GM12872 (cell line): ENCODE results near the gene BNC1.

Experiments used
- TF ChIP-seq, protein P1 (sequence below): IDR thresholded peaks from 3 replicates; pipeline ENCODE4 v1.5.1; 2011; ENCODE audit warnings: low read depth, mild to moderate bottlenecking, low read length, moderate library complexity; ENCODE audit not compliant: insufficient read depth

Gene BNC1

DNA sequence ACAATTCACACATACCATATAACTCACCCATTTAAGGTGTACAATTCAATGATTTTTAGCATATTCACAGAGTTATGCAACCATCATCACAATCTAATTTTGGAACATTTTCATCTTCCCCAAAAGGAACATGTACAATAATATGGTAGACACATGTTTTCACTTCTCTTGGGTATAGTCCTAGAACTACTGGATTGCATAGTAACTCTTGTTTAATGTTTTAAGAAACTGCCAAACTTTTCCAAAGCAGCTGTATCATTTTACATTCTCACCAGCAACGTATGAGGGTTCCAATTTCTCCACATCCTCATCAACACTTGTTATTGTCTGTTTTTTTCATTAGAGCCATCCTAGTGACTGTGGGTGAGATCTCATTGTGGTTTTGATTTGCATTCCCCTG lies 14.3 kb downstream of the BNC1 start:
- TF ChIP-seq, protein P1, sequence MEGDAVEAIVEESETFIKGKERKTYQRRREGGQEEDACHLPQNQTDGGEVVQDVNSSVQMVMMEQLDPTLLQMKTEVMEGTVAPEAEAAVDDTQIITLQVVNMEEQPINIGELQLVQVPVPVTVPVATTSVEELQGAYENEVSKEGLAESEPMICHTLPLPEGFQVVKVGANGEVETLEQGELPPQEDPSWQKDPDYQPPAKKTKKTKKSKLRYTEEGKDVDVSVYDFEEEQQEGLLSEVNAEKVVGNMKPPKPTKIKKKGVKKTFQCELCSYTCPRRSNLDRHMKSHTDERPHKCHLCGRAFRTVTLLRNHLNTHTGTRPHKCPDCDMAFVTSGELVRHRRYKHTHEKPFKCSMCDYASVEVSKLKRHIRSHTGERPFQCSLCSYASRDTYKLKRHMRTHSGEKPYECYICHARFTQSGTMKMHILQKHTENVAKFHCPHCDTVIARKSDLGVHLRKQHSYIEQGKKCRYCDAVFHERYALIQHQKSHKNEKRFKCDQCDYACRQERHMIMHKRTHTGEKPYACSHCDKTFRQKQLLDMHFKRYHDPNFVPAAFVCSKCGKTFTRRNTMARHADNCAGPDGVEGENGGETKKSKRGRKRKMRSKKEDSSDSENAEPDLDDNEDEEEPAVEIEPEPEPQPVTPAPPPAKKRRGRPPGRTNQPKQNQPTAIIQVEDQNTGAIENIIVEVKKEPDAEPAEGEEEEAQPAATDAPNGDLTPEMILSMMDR = no peak

DNA sequence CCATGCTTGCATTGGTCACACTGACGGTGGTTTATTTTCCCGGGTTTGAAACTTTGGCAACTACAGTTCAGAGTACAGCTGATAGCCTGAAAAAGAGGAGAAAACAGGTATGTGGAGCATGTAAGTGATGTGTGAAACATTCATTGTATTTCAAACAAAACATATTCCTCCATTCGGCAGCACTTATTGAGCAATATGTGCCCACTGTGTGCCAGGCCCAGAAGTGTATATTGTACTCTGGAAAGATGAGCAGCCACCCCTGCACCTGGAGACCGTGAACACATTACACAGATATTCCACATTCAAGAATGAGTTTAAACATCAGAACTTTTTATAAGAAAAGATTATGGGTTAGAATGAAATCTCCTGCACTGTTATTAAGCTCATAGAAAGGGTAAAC lies 16.3 kb downstream of the BNC1 start:
- TF ChIP-seq, protein P1 = no peak

DNA sequence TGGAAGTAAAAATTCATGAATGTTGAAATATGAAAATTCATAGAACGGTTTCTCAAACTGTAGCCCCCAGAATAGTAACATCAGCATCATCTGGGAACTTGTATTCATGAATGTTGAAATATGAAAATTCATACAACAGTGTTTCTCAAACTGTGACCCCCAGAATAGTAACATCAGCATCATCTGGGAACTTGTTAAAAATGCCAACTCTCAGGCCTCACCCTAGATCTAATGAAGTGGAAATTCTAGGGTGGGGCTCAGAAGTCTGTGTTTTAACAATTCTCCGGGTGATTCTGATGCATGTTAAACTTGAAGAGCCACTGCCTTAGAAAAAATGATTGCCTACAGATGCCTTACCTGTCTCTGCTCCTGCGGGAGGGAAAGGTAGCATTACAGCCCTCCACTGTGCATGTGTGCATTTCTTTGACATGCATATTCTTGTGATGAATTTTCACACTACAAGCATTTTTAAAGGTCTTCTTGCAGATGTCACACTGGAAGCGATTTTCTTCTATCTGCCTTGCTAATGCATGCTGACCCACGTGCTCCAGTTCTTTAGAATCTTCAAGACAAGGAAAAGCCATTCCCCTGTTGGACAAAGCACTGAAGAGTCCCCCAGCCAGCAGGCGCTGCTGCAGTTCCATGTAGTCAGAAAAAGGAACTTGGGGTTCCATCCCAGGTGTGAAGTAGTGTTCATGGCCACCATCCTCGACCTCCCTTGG lies 21.7 kb downstream of the BNC1 start:
- TF ChIP-seq, protein P1 = no peak

DNA sequence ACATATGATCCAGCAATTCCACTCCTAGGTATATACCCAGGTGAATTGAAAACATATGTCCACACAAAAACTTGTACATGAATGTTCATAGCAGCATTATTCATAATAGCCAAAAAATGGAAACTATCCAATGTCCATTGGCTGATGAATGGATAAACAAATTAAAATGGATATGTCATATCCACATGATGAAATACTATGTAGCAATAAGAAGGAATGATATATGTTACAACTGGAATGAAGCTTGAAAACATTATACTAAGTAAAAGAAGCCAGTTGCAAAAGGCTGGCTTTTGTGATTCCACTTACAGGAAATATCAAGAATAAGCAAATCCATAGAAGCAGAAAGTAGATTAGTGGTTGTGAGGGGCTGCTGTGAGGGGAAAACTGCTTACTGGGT lies 33.7 kb downstream of the BNC1 start:
- TF ChIP-seq, protein P1 = no peak

- TF ChIP-seq, protein P1 = no peak
These were observed 35.5 kb downstream of the BNC1 start for GRCh38 chr15:83249030-83249343.

- TF ChIP-seq, protein P1 = peak; percentile 75
These were observed 36.1 kb downstream of the BNC1 start for GRCh38 chr15:83248151-83249029.

DNA sequence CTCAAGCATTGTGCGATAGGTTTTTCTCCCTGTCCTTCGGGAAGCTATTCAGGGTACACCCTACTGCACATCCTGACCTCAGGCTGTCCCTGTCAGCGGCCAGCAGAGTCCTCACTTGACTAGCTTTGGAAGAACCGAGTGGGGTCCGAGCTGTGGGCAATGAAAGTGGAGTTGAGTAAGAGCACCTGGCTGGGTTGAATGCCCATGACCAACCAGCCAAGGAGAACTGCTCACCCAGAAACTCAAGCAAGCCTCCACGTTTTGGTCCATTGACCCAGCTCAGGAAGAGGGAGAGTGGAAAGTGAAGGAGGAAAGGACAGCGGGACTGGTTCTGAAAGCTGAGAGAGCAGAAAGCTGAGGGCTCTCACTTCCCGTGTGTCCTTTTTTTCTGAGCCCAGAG lies 40.8 kb downstream of the BNC1 start:
- TF ChIP-seq, protein P1 = no peak
